Measurements from ENCODE around the gene PIAS1. TPM values are rescaled to one million over a fixed set of nuclear protein-coding genes. Genes with fewer than 3 reads are reported as not detected.
A peak's percentile ranks its signal among the peaks of the same experiment; 100 is the strongest.
"Not testable (repeated sequence)": the region's sequence is repeated elsewhere in the genome, so short reads cannot be mapped to it uniquely, and the experiment has no call there.

PIAS1 gene
- total RNA-seq, 1 donor from 2014 or later, result 56.3 TPM

DNA sequence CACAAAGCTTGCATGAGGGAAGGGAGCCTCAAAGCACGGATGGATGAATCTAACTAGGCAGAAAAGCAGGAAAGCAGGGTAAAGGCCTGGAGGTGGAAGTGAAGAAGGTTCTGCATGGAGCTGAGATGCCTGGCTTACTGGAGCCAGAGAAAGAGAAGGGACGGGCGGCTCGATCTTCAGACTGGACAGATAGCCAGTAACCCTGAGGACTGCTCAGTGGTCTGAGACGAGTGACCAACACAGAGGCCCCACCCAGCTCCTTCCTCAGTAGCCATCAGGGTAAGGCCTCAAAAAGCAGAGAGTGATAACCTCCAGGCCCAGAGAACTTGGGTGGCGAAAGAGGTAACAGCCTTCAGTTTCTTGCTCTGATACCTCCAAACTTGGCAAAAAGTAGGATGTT, 169.1 kb downstream of the PIAS1 start:
- Mint-ChIP-seq H3K27me3 (no peaks in the 10 kb centered on the region), H3K36me3 (ENCODE audit: low read depth) (peaks cover 7% of the 10 kb centered on the region), H3K4me3 (no peak overlapping the region), H3K27ac (no peak overlapping the region), H3K4me1 (peaks cover 28% of the 10 kb centered on the region), H3K9me3 (no peaks in the 10 kb centered on the region)
- intact Hi-C loops (cut with micrococcal nuclease), result no loop called here
- DNase-seq, result no peak
- TF ChIP-seq, protein P1, sequence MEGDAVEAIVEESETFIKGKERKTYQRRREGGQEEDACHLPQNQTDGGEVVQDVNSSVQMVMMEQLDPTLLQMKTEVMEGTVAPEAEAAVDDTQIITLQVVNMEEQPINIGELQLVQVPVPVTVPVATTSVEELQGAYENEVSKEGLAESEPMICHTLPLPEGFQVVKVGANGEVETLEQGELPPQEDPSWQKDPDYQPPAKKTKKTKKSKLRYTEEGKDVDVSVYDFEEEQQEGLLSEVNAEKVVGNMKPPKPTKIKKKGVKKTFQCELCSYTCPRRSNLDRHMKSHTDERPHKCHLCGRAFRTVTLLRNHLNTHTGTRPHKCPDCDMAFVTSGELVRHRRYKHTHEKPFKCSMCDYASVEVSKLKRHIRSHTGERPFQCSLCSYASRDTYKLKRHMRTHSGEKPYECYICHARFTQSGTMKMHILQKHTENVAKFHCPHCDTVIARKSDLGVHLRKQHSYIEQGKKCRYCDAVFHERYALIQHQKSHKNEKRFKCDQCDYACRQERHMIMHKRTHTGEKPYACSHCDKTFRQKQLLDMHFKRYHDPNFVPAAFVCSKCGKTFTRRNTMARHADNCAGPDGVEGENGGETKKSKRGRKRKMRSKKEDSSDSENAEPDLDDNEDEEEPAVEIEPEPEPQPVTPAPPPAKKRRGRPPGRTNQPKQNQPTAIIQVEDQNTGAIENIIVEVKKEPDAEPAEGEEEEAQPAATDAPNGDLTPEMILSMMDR (IDR thresholded peaks at IDR 0.05), result no peak
- ChIA-PET POLR2A (no interaction called here), CTCF (no interaction called here)
- ATAC-seq (ENCODE audit: low read depth), result no peak

DNA sequence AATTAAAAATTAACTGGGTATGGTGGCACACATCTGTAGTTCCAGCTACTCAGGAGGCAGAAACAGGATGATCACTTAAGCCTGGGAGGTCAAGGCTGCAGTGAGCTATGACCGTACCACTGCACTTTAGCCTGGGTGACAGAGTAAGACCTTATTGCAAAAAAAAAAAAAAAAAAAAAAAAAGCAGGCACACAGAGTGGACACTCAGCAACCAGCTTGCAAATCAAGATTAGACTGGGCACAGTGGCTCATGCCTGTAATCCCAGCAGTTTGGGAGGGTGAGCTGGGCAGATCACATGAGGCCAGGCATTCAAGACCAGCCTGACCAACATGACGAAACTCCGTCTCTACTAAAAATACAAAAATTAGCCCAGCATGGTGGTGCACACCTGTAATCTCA, 170.0 kb downstream of the PIAS1 start:
- ChIA-PET CTCF (no interaction called here), POLR2A (interaction anchor here (0.6 to 0.7 kb wide), 4 partner anchors 12 to 1973 kb away, joined by 3 to 12 read pairs (median 5); no protein-coding TSS in a partner anchor)
- Mint-ChIP-seq H3K4me3 (no peak overlapping the region), H3K27me3 (no peaks in the 10 kb centered on the region), H3K27ac (no peak overlapping the region), H3K36me3 (ENCODE audit: low read depth) (peaks cover 1% of the 10 kb centered on the region), H3K4me1 (peaks cover 35% of the 10 kb centered on the region), H3K9me3 (no peaks in the 10 kb centered on the region)
- intact Hi-C loops (cut with micrococcal nuclease), result no loop called here
- DNase-seq (no peak), ATAC-seq (ENCODE audit: low read depth) (no peak)
- TF ChIP-seq, protein P1 (IDR thresholded peaks at IDR 0.05), result no peak

DNA sequence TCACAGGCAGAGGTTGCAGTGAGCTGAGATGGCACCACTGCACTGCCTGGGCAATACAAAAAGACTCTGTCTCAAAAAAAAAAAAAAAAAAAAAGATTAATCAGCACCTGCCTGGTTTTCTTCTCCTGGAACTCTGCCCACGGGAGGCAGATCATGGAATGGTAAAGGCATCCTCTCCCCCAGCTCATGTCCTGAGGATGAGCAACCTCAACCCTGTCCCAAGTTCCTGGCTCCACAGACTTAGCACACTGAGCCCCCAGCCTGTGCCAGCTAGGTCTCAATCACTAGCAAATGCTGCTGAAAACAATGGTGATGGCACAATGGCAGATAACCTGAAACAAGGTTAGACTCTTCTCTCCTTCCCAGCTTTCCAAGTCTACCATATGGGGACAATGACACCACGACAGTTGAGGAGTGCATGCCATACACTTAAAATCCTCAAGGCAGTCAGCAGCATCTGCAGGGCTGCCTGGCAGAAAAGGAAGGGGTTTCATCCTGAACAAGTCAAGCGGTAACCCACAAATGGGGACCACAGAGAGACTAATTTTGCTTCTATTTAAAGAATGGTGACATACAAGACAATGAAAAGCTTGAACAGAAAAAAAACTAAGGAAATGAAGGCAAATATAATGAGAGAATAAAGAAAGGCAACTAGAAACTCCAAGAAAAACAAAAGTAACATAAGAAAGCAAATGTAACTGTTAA, 170.6 kb downstream of the PIAS1 start:
- Mint-ChIP-seq H3K9me3 (no peaks in the 10 kb centered on the region), H3K27me3 (no peaks in the 10 kb centered on the region), H3K27ac (no peak overlapping the region), H3K4me3 (peak overlapping the region; percentile 12), H3K36me3 (ENCODE audit: low read depth) (peaks cover under 1% of the 10 kb centered on the region), H3K4me1 (peaks cover 36% of the 10 kb centered on the region)
- ChIA-PET CTCF (no interaction called here), POLR2A (interaction anchor here (0.6 to 0.7 kb wide), 2 partner anchors 985 to 1974 kb away, joined by 5 read pairs; no protein-coding TSS in a partner anchor)
- TF ChIP-seq, protein P1 (IDR thresholded peaks at IDR 0.05), result no peak
- no peak for DNase-seq
- ATAC-seq (ENCODE audit: low read depth), result no peak
- intact Hi-C loops (cut with micrococcal nuclease), result no loop called here

DNA sequence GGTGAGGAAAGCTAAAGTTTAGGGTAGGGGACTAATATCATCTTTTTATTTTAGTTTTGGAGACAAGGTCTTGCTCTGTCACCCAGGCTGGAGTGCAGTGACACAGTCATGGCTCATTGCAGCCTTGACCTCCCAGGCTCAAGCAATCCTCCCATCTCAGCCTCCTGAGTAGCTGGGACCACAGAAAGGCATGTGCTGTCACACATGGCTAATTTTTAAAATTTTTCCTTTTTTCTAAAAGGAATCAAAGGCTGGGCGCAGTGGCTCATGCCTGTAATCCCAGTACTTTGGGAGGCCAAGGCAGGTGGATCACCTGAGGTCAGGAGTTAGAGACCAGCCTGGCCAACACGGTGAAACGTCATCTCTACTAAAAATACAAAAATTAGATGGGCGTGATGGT, 171.3 kb downstream of the PIAS1 start:
- intact Hi-C loops (cut with micrococcal nuclease); H3K9me3 Mint-ChIP-seq; H3K36me3 Mint-ChIP-seq (ENCODE audit: low read depth); H3K27ac Mint-ChIP-seq; H3K27me3 Mint-ChIP-seq; ATAC-seq (ENCODE audit: low read depth); CTCF ChIA-PET; H3K4me3 Mint-ChIP-seq; DNase-seq; POLR2A ChIA-PET: not testable (repeated sequence)
- peaks cover 43% of the 10 kb centered on the region for H3K4me1 Mint-ChIP-seq

DNA sequence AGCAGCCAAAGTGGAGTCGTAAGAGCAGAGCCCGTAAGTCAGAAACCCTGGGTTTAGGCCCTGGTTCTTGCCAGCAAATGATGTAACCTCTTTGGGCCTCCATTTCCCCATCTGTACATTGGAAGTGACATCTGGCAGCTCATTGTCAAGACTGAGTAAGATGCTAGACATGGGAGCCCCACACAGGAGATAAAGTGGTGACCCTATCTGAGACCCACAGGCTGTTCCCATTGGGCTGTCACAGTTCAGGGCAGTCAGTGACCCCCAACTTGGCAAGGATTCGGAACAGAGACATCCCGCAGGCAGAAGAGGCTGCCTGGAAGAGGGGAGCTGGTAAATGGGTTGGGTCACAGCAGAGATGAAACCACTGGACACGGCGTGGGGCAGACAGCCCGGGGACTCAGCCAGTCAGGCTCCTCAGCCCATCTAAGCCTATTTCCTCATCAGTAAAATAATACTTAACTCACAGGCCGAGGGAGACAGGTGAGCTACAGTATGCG, 173.6 kb downstream of the PIAS1 start:
- Mint-ChIP-seq H3K9me3 (no peaks in the 10 kb centered on the region), H3K4me1 (peaks cover 49% of the 10 kb centered on the region), H3K36me3 (ENCODE audit: low read depth) (peaks cover 3% of the 10 kb centered on the region), H3K27me3 (no peaks in the 10 kb centered on the region), H3K27ac (peak overlapping the region; percentile 42), H3K4me3 (peak overlapping the region; percentile 85)
- intact Hi-C loops (cut with micrococcal nuclease), result loop anchor here (2.0 kb wide), 1 partner anchor 707 kb away; the partner anchor contains the start of gene C15orf61
- DNase-seq (no peak), ATAC-seq (ENCODE audit: low read depth) (no peak)
- TF ChIP-seq, protein P1 (IDR thresholded peaks at IDR 0.05), result no peak
- ChIA-PET CTCF (no interaction called here), POLR2A (interaction anchor here (2.4 to 3.1 kb wide), 2 partner anchors 50 to 174 kb away, joined by 9 to 34 read pairs; partner anchors contain the start of genes FEM1B and PIAS1)

Measured in activated B cell treated with CpG ODN at 0.5 μM for 24 hours (primary cell).